Stimulated activated naive CD8-positive, alpha-beta T cell treated with anti-CD3 and anti-CD28 coated beads, Interleukin-15, amount 100 ng/mL, for 72 hours (primary cell): ENCODE measurements around the gene ERRFI1.
A peak's percentile ranks its signal among the peaks of the same experiment; 100 is the strongest.

Experiments
- ATAC-seq: fragments of 150-1000 bp; cut with Tn5 transposase; 2 replicates; pipeline ENCODE4 v1.10.0; 2021; ENCODE audit warnings: mild to moderate bottlenecking, moderate library complexity
- DNase-seq, 2 donors: peaks; one replicate each; pipeline ENCODE4 v3.0.0; 2021 to 2022
- H3K27ac Mint-ChIP-seq, 2 donors: one replicate each; pipeline ENCODE4 v1.8.0; 2022; ENCODE audit warnings: mild to moderate bottlenecking in 2 of 2, mixed read lengths in 2 of 2, moderate library complexity in 2 of 2
- H3K27me3 Mint-ChIP-seq: one replicate; pipeline ENCODE4 v1.8.0; 2022; ENCODE audit warnings: mixed read lengths
- H3K4me1 Mint-ChIP-seq: one replicate; pipeline ENCODE4 v1.8.0; 2022; ENCODE audit warnings: mild to moderate bottlenecking, mixed read lengths
- H3K4me3 Mint-ChIP-seq, 2 donors: one replicate each; pipeline ENCODE4 v1.8.0; 2022; ENCODE audit warnings: mild to moderate bottlenecking in 2 of 2, mixed read lengths in 2 of 2, moderate library complexity in 1 of 2
- H3K9me3 Mint-ChIP-seq, 2 donors: one replicate each; pipeline ENCODE4 v1.8.0; 2022; ENCODE audit warnings: mixed read lengths in 2 of 2

The ERRFI1 gene

DNA sequence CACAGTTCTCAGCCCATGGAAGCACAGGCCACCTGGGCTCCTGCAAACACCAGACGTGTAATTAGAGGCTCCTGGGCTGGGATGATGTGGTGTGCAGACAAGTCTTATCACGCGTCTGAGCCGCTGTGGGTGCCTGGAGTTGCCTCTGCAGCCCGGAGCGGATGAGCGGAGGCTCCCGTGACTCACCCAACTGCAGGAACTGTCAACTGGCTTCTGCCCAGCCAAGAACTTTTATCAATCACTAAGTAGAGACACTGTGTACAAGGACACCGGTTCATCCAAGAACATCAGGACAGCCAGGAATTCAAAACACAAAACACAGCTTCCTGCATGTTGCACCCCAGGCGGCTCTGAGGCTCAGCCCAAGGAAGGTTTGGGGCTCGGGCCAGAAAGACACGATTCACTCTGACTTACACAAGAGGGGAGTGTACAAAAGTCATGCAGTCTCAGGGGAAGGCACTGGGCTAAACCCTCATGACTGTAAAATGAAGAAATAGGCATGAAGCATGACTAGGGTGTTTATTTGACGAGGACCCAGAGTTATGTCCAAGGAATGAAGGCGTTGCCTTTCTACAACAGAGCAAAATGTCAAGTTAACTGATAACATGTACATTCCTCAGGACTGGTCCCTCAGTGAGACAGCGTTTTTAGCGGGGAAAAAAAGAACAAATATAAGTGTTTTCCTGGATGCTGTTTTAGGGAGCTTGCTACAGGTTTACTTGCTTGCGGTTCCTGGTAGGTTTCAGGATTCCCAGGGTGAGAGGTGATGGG, 21.1 kb downstream of the ERRFI1 start:
- DNase-seq (no peak), ATAC-seq (no peak)
- Mint-ChIP-seq H3K9me3 (no peaks in the 10 kb centered on the region), H3K27ac (no peak overlapping the region), H3K4me1 (no peaks in the 10 kb centered on the region), H3K4me3 (no peak overlapping the region), H3K27me3 (no peaks in the 10 kb centered on the region)

DNA sequence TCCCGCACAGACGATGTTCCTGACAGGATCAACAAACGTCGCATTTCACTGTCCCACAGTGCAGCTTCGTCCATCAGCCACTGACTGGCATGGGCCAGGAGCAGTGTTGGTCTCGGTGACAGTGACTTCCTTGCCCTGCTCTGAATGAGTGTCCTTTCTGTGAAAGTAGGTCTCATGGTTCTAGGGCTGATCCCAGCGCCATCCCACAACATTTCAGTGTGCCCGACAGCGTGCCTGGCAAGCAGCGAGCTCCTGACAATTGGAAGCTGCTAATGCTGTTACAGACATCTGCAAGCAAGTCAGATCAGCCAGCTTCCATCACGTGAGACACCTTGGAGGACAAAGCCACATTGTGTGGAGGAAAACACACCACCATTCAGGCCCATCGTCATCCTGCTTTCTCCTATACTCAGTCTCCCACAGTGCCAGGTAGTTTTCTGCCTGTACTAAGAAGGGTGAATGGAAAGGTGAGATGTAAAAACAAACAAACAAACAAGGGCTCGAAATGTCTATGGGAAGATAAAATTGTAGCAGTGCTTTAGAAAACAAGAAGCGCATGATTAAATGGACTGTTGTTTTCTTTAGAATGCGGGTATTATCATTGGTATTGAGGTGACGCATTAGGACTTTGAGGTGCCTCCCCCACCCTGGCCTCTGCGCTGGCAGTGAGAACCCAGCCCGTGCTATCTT, 21.9 kb downstream of the ERRFI1 start:
- Mint-ChIP-seq H3K9me3 (no peaks in the 10 kb centered on the region), H3K27ac (no peak overlapping the region), H3K4me1 (no peaks in the 10 kb centered on the region), H3K4me3 (no peak overlapping the region), H3K27me3 (no peaks in the 10 kb centered on the region)
- ATAC-seq: no peak
- DNase-seq: no peak

DNA sequence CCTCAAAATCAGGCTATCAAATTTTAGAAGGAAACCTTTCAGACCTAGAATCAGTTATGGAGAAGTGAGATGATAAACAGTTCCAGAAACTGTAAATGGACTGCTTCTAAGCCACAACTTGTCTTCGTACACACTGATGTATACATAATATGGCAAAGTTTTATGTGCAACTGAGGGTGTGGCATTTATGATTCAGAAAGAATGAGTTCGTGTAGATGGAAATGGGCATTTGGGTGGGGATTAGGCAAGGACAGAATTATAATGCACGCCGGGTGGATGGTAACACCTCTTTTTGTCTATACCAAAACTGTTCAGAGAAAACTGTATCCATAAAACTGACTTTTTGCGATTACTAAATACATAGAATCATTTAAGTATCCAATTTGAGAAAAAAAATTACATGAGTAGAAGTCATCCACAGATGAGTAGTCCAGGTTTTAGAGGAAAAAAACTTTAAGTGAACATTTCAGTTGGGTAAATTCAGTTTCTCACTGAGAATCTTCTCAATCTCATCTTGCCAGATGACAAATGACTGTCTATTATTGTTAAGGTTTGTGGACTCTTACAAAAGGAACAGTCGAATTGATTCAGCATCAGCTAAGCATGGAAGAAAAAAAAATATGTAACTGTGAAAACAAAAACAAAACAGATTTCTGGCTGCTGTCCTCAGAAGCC, 22.5 kb downstream of the ERRFI1 start:
- ATAC-seq: no peak
- no peak overlapping the region for H3K27ac Mint-ChIP-seq
- H3K4me3 Mint-ChIP-seq: no peak overlapping the region
- no peak for DNase-seq
- H3K9me3 Mint-ChIP-seq: no peaks in the 10 kb centered on the region
- no peaks in the 10 kb centered on the region for H3K4me1 Mint-ChIP-seq
- no peaks in the 10 kb centered on the region for H3K27me3 Mint-ChIP-seq

DNA sequence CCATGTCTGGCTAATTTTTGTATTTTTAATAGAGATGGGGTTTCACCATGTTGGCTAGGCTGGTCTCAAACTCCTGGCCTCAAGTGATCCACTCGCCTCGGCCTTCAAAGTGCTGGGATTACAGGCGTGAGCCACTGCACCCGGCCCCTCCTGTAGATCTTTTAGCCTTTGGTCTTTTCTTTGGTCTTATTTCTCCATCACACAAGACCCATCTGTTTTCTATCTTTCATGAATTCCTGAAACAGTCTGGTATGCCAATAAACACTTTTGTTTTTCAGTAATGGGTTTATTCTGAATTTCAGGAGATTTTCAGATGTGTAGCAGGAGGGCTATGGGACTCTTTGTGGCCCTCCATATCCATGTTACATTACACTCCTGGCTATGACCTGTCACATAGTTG, 23.2 kb downstream of the ERRFI1 start:
- Mint-ChIP-seq H3K9me3 (no peaks in the 10 kb centered on the region), H3K27me3 (no peaks in the 10 kb centered on the region), H3K4me1 (no peaks in the 10 kb centered on the region), H3K4me3 (no peak overlapping the region), H3K27ac (no peak overlapping the region)
- DNase-seq (no peak), ATAC-seq (no peak)

DNA sequence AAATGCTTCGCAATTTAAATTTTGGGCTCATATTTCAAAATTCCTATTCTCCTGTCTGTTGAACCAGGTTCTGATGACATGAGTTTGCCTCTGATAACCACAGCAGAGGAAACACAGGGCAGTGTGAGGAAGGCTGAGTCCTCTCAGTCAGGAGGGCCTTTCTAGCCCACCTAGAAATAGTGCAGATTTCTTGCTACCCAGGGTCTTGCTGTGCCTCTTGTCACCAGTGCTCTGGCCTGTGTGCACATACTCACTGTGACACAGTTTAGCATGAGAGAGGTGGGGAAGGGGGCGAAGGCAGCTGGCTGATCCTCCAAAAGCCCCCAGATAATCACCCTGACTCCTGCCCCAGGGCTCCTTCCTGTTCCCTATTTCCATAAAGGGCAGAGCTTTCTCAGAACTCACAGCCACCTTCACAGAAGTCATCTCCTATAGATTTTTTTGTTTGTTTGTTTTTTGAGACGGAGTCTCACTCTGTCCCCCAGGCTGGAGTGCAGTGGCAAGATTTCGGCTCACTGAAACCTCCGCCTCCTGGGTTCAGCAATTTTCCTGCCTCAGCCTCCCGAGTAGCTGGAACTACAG, 23.7 kb downstream of the ERRFI1 start:
- Mint-ChIP-seq H3K27me3 (no peaks in the 10 kb centered on the region), H3K9me3 (no peaks in the 10 kb centered on the region), H3K27ac (no peak overlapping the region), H3K4me3 (no peak overlapping the region), H3K4me1 (no peaks in the 10 kb centered on the region)
- DNase-seq: no peak
- no peak for ATAC-seq

DNA sequence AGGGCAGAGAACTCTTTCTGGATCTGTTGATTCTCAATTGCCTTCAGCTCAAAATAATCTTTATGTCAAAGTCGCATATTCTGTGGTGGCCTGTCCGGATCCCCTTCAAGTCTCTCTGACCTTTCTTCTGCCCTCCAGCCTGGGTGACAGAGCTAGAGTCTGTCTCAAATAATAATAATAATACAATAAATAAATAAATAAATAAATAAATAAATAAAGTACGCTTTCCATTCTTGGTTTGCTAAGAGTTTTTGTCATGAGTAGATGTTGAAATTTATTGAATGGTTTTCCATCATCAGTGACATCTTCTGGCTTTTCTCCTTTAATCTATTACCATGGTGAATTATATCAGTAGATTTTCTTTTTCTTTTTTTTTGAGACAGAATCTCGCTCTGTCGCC, 30.7 kb downstream of the ERRFI1 start:
- Mint-ChIP-seq H3K4me1 (peaks cover 9% of the 10 kb centered on the region), H3K27ac (peak overlapping the region in 1 of 2 donors; percentile 19), H3K9me3 (no peaks in the 10 kb centered on the region), H3K27me3 (no peaks in the 10 kb centered on the region), H3K4me3 (no peak overlapping the region)
- DNase-seq: no peak
- ATAC-seq: no peak

DNA sequence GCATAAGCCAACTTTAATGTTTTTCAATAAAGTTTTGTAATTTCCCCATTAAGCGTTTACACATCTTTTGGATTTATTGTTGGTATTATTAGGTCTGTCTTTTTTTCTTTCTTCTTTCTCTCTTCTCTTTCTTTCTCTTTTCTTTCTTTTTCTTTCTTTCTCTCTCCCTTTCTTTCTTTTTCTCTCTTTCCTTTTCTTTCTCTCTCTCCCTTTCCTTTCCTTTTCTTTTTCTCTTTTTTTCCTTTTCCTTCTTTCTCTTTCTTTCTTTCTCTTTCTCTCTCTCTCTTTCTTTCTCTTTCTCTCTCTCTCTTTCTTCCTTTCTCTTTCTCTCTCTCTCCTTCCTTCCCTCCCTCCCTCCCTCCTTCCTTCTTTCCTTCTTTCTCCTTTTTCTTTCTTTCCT, 31.3 kb downstream of the ERRFI1 start:
- Mint-ChIP-seq H3K4me1 (peaks cover 9% of the 10 kb centered on the region), H3K27me3 (no peaks in the 10 kb centered on the region), H3K4me3 (no peak overlapping the region), H3K9me3 (peaks cover 0 to 5% of the 10 kb centered on the region in 2 donors), H3K27ac (peak overlapping the region in 1 of 2 donors; percentile 73)
- ATAC-seq: no peak
- no peak for DNase-seq

DNA sequence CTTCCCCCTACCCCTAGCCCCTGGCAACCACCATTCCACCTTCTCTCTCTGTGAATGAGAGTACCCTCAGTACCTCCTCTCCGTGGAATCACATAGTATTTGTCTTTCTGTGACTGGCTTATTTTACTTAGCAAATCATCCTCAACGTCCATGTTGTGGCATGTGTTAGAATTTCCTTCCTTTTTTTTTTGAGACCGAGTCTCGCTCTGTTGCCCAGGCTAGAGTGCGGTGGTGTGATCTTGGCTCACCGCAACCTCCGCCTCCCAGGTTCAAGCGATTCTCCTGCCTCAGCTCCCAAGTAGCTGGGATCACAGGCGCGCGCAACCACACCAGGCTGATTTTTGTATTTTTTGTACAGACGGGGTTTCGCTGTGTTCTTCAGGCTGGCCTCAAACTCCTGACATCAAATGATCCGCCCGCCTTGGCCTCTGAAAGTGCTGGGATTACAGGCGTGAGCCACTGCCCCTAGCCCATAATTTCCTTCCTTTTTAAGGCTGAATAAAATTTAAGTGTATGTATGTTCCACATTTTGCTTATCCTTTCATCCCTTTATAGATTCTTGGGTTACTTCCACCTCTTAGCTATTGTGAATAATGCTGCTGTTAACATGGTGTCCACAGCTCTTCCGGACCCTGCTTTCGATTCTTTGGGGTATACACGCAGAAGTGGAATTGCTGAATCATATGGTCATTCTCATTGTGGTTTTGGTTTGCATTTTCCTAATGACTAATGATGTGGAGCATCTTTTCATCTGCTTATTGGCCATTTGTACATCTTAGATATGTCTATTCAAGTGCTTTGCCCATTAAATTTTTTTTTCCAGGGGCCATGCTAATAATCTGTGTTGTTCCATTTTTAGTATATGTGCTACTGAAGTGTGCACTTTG, 32.3 kb downstream of the ERRFI1 start:
- ATAC-seq: no peak
- DNase-seq: no peak
- Mint-ChIP-seq H3K27ac (peak overlapping the region; percentile 14 to 42), H3K27me3 (no peaks in the 10 kb centered on the region), H3K4me3 (no peak overlapping the region), H3K4me1 (peaks cover 9% of the 10 kb centered on the region), H3K9me3 (peaks cover 0 to 5% of the 10 kb centered on the region in 2 donors)

DNA sequence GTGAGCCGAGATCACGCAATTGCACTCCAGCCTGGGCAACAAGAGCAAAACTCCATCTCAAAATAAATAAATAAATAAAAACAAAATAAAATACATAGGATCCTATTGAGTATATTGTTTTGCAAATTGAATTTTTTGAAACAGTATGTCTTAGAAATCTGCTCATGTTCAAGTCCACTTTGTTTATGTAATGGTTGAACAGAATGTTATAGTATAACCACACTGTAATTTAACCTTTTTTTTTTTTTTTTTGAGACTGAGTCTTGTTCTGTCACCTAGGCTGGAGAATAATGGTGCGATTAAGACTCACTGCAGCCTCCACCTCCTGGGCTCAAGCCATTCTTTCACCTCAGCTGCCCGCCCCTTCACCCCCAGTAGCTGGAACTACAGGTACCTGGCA, 33.2 kb downstream of the ERRFI1 start:
- H3K4me1 Mint-ChIP-seq: peaks cover 11% of the 10 kb centered on the region
- no peak for ATAC-seq

DNA sequence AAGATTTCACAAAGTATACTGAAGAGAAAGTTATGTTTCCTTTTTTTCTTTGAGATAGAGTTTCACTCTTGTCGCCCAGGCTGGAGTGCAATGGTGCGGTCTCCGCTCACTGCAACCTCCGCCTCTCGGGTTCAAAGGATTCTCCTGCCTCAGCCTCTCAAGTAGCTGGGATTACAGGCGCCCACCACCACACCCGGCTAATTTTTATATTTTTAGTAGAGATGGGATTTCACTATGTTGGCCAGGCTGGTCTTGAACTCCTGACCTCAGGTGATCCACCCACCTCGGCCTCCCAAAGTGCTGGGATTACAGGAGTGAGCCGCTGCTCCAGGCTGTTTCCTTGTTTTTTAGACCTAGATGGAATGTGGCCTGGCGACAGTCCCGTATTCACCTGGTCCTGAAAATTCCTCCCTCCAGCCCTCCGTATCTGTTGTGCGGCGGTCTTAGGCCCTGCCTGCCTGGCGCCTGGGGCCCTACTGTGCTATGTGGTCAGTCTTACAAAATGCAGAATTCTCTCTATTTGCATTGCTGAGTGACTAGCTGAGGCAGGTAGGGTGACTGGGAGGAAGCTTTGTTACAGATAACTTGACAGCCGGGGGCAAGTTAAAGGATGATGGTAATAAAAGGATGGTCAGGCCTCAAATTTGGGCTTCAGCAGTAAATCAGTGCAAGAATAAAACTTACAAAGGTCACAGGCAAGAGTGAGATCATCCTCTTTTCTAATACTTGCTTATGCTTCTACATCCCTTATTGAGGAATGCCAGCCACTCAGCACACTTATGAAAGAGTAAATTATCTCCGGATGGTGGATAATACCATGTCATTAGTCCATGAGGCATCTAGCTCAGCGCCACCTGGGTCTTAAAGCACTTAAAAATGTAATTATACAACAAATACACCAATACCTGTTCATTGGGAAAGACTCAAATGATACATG, 34.3 kb downstream of the ERRFI1 start:
- H3K27me3 Mint-ChIP-seq: no peaks in the 10 kb centered on the region
- ATAC-seq (no peak), DNase-seq (no peak)
- H3K27ac Mint-ChIP-seq: no peak overlapping the region
- peaks cover 17% of the 10 kb centered on the region for H3K4me1 Mint-ChIP-seq
- H3K4me3 Mint-ChIP-seq: no peak overlapping the region
- H3K9me3 Mint-ChIP-seq: peaks cover 0 to 5% of the 10 kb centered on the region in 2 donors

More for the DNA sequence above, 33.2 kb downstream of the ERRFI1 start:
- Mint-ChIP-seq H3K9me3 (peaks cover 0 to 5% of the 10 kb centered on the region in 2 donors), H3K27ac (no peak overlapping the region), H3K4me3 (no peak overlapping the region), H3K27me3 (no peaks in the 10 kb centered on the region)
- DNase-seq: no peak

DNA sequence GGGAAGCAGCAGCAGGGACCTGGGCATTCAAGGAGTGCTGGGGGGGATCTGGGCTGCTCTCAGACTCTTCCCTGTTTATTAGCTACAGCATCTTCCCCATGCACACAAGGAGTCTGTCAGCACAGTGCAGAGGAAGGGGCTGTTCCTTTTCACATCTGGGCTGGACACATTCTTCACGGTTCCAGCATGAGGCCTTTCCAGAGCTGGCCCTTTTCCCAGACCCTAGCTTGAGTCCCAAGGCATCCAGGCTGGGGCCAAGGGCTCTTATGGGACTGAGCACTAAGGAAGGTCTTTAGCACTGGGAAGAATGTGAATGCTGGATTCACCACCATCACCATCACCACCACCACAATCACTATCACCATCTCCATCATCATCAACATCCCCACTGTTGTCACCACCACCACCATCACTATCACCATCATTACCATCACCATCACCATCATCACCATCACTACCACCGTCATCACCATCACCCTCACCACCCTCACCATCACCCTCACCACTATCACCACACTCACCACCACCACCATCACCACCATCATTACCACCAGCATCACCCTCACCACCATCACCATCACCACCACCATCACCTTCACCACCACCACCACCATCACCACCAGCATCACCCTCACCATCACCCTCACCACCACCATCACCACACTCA, 36.2 kb downstream of the ERRFI1 start:
- Mint-ChIP-seq H3K27ac (peak overlapping the region in 1 of 2 donors; percentile 86), H3K9me3 (peaks cover 0 to 5% of the 10 kb centered on the region in 2 donors), H3K4me3 (no peak overlapping the region), H3K27me3 (no peaks in the 10 kb centered on the region), H3K4me1 (peaks cover 17% of the 10 kb centered on the region)
- peak; percentile 53 for ATAC-seq
- no peak for DNase-seq

DNA sequence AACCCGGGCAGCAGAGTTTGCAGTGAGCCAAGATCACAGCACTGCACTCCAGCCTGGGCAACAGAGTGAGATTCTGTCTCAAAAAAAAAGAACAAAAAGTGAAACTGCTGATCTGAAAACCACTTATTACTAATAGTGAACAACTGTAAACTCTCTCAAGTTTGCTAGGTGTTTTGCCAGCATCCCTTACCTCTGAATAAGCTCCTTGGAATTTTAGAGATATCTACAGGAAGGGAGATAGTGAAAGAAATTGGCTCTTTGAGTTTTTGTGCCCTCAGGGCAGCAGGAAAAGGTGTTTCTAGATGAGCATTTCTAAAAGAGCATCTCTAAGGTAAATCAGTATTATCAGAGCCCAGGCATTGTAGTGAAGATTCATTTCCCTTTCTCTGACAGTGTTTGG, 37.5 kb downstream of the ERRFI1 start:
- DNase-seq: no peak
- peaks cover 0 to 5% of the 10 kb centered on the region in 2 donors for H3K9me3 Mint-ChIP-seq
- H3K4me1 Mint-ChIP-seq: peaks cover 9% of the 10 kb centered on the region
- no peak overlapping the region for H3K27ac Mint-ChIP-seq
- no peak for ATAC-seq
- H3K4me3 Mint-ChIP-seq: no peak overlapping the region
- H3K27me3 Mint-ChIP-seq: no peaks in the 10 kb centered on the region

DNA sequence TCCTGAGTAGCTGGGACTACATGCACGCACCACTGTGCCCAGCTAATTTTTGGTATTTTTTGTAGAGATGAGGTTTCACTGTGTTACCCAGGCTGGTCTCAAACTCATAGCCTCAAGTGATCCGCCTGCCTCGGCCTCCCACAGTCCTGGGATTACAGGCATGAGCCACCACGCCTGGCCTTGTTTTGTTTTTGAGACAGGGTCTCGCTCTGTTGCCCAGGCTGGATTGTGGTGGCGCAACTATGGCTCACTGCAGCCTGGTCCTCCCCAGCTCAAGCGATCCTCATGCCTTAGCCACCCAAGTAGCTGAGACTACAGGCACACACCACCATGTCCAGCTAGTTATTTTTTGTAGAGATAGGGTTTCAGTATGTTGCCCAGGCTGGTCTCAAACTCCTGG, 38.6 kb downstream of the ERRFI1 start:
- Mint-ChIP-seq H3K4me3 (no peak overlapping the region), H3K27me3 (no peaks in the 10 kb centered on the region), H3K4me1 (peaks cover 8% of the 10 kb centered on the region), H3K9me3 (peaks cover 0 to 5% of the 10 kb centered on the region in 2 donors), H3K27ac (no peak overlapping the region)
- ATAC-seq (no peak), DNase-seq (no peak)
